Subcutaneous abdominal adipose tissue (tissue), 5 donors: ENCODE data around the gene FOXRED2.

ENCODE experiments used
- H3K27ac ChIP-seq: one replicate; pipeline ENCODE4 v1.7.0; 2013; ENCODE audit warnings: low read depth, mild to moderate bottlenecking, inconsistent platforms, low read length, moderate library complexity
- H3K27me3 ChIP-seq, 5 donors: one replicate each; pipeline ENCODE4 v1.7.0; 2013; ENCODE audit warnings: low read length in 5 of 5, inconsistent platforms in 1 of 5; ENCODE audit not compliant: control insufficient read depth in 5 of 5, insufficient read depth in 4 of 5
- H3K36me3 ChIP-seq, 5 donors: one replicate each; pipeline ENCODE4 v1.7.0; 2013; ENCODE audit warnings: low read length in 5 of 5; ENCODE audit not compliant: control insufficient read depth in 5 of 5, insufficient read depth in 5 of 5
- H3K4me1 ChIP-seq, 5 donors: one replicate each; pipeline ENCODE4 v1.7.0; 2013; ENCODE audit warnings: low read length in 5 of 5, mild to moderate bottlenecking in 3 of 5, moderate library complexity in 1 of 5; ENCODE audit not compliant: control insufficient read depth in 5 of 5, insufficient read depth in 5 of 5
- H3K4me3 ChIP-seq, 5 donors: one replicate each; pipeline ENCODE4 v1.7.0; 2013; ENCODE audit warnings: low read length in 5 of 5, low read depth in 1 of 5
- H3K9ac ChIP-seq, 5 donors: one replicate each; pipeline ENCODE4 v1.7.0; 2013; ENCODE audit warnings: low read length in 5 of 5, mild to moderate bottlenecking in 4 of 5, moderate library complexity in 3 of 5
- H3K9me3 ChIP-seq, 5 donors: one replicate each; pipeline ENCODE4 v1.7.0; 2013; ENCODE audit warnings: low read length in 5 of 5; ENCODE audit not compliant: control insufficient read depth in 5 of 5
- donor health status: healthy.
- donor health status: healthy.
- donor health status: healthy.
- donor health status: healthy.
- donor health status: healthy.

Gene FOXRED2

DNA sequence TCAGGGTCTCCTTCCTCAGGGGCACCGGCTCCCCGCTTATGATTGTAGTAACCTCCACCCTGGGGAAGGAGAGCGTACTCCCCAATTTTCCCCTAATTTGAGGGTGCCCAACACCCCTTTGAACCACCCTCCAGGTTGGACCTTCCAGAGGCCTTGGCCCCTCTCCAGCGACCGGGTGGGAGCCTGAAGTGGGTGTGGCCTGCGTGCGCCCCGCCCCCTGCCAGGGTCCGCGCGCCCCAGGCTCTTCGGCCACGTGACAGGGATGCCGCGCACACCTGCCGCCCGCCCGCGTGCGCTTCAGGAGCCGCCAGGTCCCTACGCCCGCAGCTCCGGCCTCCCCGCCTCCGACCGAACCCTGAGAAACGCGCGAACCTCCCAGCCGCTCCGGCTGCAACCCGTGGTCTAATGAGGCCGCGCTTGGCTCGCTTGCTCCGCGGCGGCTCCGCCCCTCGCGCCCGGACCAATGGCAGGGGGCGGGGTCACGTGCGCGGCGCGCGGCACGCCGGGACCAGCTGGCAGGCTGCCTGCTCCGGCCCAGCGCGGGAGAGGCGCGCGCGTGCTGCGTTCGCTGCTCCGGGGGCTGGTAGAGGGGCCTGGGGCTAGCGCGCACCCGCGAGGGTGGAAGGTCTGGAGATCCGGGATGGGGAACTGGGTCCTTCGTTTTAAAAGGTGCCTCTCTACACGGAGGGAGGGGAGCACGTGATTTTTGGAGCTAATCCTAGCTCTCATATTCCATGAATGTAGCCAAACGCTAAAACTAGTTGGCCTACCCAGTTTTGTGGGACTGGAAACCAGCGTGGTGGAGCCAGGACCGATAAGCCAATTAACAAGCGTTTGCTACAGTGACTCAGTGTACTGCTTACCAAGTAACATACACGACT lies at the start of gene FOXRED2:
Gene FOXRED2, minus strand, starts transcription at position 404 of the 881 bp plus-strand sequence. CDS start 618 bp downstream, outside the sequence.
- H3K36me3 ChIP-seq: peaks cover 0 to 32% (median 21%) of the 10 kb centered on the region in 5 donors
- H3K4me3 ChIP-seq: peak within 1 kb of the TSS; percentile 50 to 77 (median 67)
- no peaks in the 10 kb centered on the region for H3K27me3 ChIP-seq
- H3K9me3 ChIP-seq: no peaks in the 10 kb centered on the region
- peaks cover 3 to 45% (median 25%) of the 10 kb centered on the region in 5 donors for H3K4me1 ChIP-seq
- peak within 1 kb of the TSS in 4 of 5 donors; percentile 11 to 75 (median 42) for H3K9ac ChIP-seq
- peak within 1 kb of the TSS; percentile 50 for H3K27ac ChIP-seq

GRCh38 chr22:36554098-36554497 lies 47.3 kb upstream of the FOXRED2 start:
- H3K9ac ChIP-seq: no peak overlapping the region
- peaks cover 14 to 30% (median 27%) of the 10 kb centered on the region in 5 donors for H3K27me3 ChIP-seq
- no peak overlapping the region for H3K4me3 ChIP-seq
- H3K9me3 ChIP-seq: no peaks in the 10 kb centered on the region
- H3K4me1 ChIP-seq: peaks cover 0 to 12% (median 3%) of the 10 kb centered on the region in 5 donors
- no peak overlapping the region for H3K27ac ChIP-seq
- no peaks in the 10 kb centered on the region for H3K36me3 ChIP-seq

GRCh38 chr22:36552289-36552688 lies 45.4 kb upstream of the FOXRED2 start:
- peaks cover 14 to 33% (median 27%) of the 10 kb centered on the region in 5 donors for H3K27me3 ChIP-seq
- no peak overlapping the region for H3K4me3 ChIP-seq
- peaks cover 0 to 18% (median 7%) of the 10 kb centered on the region in 5 donors for H3K4me1 ChIP-seq
- no peaks in the 10 kb centered on the region for H3K36me3 ChIP-seq
- no peak overlapping the region for H3K27ac ChIP-seq
- no peaks in the 10 kb centered on the region for H3K9me3 ChIP-seq
- no peak overlapping the region for H3K9ac ChIP-seq

DNA sequence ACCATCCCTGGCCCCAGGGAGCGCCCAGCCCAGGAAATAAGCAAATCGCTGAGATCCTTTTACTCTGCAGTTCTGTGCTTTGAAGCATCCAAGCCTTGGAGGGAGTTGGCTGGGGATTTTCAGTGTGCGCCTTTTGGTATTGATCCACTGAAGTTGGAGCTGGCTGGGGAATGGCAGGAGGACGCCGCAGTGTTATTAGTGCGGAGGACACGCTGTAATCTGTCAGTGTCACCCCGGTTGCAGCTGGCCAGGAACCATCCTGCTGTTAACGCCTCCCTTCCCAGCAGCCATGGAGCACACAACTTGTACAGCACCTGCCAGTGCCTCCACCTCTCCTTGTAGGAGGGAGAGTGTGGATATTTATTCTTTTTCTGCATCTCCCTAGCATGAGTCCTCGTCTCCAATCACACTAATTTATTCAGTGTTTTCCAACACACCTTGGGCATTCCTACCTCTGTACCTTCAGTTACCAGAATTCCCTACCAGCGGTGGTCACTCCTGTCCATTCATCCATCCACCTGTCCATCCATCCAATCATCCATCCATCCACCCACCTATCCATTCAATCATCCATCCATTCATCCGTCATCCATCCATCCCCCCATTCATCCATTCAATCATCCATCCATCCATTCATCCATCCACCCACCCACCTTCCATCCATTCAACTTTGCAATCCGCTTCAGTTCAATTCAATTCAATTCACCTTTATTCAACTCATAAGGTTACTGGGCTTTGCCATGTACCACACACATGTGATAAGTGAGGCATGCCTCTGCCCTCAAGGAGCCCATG lies 44.1 kb upstream of the FOXRED2 start:
- no peaks in the 10 kb centered on the region for H3K36me3 ChIP-seq
- no peaks in the 10 kb centered on the region for H3K9me3 ChIP-seq
- peaks cover 0 to 25% (median 7%) of the 10 kb centered on the region in 5 donors for H3K4me1 ChIP-seq
- peaks cover 18 to 36% (median 29%) of the 10 kb centered on the region in 5 donors for H3K27me3 ChIP-seq
- no peak overlapping the region for H3K4me3 ChIP-seq
- H3K27ac ChIP-seq: no peak overlapping the region
- H3K9ac ChIP-seq: no peak overlapping the region

DNA sequence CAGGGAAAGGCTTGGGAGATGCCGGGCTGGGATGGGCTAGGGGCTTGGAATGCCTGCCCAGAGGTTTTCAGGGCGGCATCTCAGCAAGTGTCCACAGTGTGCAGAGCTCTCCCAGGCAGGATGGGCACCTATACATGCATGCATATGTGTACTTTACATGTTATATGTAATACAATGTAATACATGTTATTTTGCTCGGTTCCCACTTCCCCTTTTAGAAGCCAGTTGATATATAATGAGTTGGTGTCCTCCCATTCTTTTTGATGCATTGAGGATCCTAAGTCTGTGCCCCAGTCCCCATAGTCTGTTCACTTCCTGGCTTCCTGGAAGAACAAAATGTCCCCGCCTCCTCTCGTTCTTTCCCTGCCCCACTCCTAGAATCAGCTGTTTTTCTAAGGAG lies 42.2 kb upstream of the FOXRED2 start:
- no peak overlapping the region for H3K9ac ChIP-seq
- no peak overlapping the region for H3K27ac ChIP-seq
- no peaks in the 10 kb centered on the region for H3K9me3 ChIP-seq
- no peaks in the 10 kb centered on the region for H3K36me3 ChIP-seq
- H3K4me1 ChIP-seq: peaks cover 0 to 26% (median 7%) of the 10 kb centered on the region in 5 donors
- H3K27me3 ChIP-seq: peaks cover 15 to 29% (median 26%) of the 10 kb centered on the region in 5 donors
- H3K4me3 ChIP-seq: no peak overlapping the region

- Histone ChIP-seq H3K27ac (no peak overlapping the region), H3K9me3 (no peaks in the 10 kb centered on the region), H3K4me1 (peaks cover 0 to 26% (median 7%) of the 10 kb centered on the region in 5 donors), H3K27me3 (peaks cover 15 to 27% (median 24%) of the 10 kb centered on the region in 5 donors), H3K4me3 (no peak overlapping the region), H3K36me3 (no peaks in the 10 kb centered on the region), H3K9ac (no peak overlapping the region)
Measured at GRCh38 chr22:36548606-36549005, 41.8 kb upstream of the FOXRED2 start.

GRCh38 chr22:36546932-36547331 lies 40.1 kb upstream of the FOXRED2 start:
- Histone ChIP-seq H3K4me1 (peaks cover 0 to 22% (median 5%) of the 10 kb centered on the region in 5 donors), H3K27ac (no peak overlapping the region), H3K9ac (no peak overlapping the region), H3K9me3 (no peaks in the 10 kb centered on the region), H3K4me3 (no peak overlapping the region), H3K36me3 (no peaks in the 10 kb centered on the region), H3K27me3 (peaks cover 11 to 27% (median 19%) of the 10 kb centered on the region in 5 donors)

GRCh38 chr22:36546092-36546804 lies 39.4 kb upstream of the FOXRED2 start:
- H3K4me1 ChIP-seq: peaks cover 0 to 18% (median 4%) of the 10 kb centered on the region in 5 donors
- H3K9ac ChIP-seq: no peak overlapping the region
- H3K4me3 ChIP-seq: no peak overlapping the region
- peaks cover 11 to 23% (median 13%) of the 10 kb centered on the region in 5 donors for H3K27me3 ChIP-seq
- no peaks in the 10 kb centered on the region for H3K36me3 ChIP-seq
- no peaks in the 10 kb centered on the region for H3K9me3 ChIP-seq
- H3K27ac ChIP-seq: no peak overlapping the region

DNA sequence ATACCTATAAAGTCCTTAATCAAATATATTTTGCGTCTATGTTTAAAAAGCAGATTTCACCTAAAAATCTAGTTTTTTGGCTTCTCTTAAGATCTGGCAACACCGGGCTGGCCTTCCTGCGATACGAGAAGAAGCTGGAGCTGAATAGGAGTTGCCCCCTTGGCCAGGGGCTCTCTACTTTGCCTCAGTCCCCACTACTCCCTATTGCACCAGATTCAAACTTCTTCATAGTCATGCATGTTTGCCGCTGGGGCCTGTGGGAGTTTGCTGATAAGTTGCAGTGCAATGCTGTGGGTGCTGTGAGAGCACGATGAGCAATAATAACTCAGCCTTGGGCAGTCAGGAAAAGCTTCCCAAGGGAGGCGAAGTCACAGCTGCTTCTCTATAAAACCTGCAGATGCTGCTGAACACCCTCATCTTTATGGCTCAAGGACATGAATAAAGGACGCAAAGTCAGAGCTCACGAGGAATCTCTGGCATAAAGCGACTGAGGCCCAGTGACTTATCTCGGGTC lies 37.3 kb upstream of the FOXRED2 start:
- Histone ChIP-seq H3K27me3 (peaks cover 6 to 15% (median 13%) of the 10 kb centered on the region in 5 donors), H3K4me1 (peaks cover 0 to 15% (median under 1%) of the 10 kb centered on the region in 5 donors), H3K9me3 (no peaks in the 10 kb centered on the region), H3K27ac (no peak overlapping the region), H3K4me3 (no peak overlapping the region), H3K9ac (no peak overlapping the region), H3K36me3 (no peaks in the 10 kb centered on the region)
